GM21526 (cell line): ENCODE measurements around the gene CLCF1.
"Not testable (repeated sequence)": the region's sequence is repeated elsewhere in the genome, so short reads cannot be mapped to it uniquely, and the experiment has no call there.

Experiments
- ATAC-seq: cut with Tn5 transposase; IDR thresholded peaks from one replicate; pipeline ENCODE4 v1.9.1; 2021; ENCODE audit warnings: moderate library complexity; ENCODE audit not compliant: unreplicated experiment, low FRiP score

The CLCF1 gene

GRCh38 chr11:67409261-67409666 lies 35.9 kb upstream of the CLCF1 start:
- no peak for ATAC-seq

- no peak for ATAC-seq
Observed at GRCh38 chr11:67408437-67409200, 35.2 kb upstream of the CLCF1 start.

- no peak for ATAC-seq
Observed at GRCh38 chr11:67407688-67408163, 34.3 kb upstream of the CLCF1 start.

GRCh38 chr11:67406969-67407687 lies 33.7 kb upstream of the CLCF1 start:
- ATAC-seq: no peak

DNA sequence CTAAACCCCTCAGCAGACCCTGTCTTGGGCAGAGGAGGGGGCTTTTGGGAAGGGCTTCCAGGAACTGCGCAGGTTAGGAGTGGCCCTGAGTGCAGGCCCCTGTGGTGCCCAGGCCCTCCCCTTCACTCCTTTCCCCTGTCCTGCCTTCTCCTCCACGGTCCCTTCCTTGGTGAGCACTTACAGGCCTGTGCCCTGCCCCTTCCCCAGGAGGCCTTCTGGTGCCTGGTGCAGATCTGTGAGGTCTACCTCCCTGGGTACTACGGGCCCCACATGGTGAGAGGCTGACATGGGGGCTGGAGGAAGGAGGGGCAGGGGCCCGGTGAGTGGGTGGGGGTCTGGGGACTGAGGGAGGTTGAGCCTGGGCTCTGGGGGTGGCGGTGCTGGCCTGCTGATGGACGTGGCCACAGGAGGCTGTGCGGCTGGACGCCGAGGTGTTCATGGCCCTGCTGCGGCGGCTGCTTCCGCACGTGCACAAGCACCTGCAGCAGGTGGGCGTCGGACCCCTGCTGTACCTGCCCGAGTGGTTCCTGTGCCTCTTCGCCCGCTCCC lies 33.1 kb upstream of the CLCF1 start:
- ATAC-seq: no peak

DNA sequence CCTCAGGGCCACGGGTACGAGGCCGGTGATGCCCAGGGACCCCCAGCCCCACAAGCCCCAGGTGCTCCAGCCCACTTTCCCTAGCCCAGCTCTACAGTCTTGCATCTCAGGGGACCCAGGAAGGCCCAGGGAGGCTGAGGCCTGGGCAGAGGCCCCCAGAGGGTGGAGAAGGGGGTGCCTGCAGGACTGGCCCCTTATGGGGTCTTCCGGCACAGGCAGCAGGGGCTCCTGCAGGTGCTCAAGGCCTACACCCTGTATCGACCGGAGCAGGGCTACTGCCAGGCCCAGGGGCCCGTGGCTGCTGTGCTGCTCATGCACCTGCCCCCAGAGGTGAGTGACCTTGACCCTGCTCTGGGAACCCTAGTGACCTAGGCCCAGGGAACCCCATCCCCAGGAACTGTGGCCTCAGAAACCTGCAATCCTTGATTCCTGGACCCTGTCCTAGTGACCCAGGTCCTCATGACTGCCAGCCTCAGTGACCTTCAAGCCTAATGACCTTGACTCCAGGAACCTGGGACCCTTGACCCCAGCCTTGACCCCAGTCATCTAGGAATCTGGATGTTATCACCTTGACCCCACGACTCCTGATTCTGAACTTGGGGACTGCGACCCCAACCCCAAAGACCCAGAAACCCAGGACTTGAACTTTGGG lies 32.4 kb upstream of the CLCF1 start:
- no peak for ATAC-seq

DNA sequence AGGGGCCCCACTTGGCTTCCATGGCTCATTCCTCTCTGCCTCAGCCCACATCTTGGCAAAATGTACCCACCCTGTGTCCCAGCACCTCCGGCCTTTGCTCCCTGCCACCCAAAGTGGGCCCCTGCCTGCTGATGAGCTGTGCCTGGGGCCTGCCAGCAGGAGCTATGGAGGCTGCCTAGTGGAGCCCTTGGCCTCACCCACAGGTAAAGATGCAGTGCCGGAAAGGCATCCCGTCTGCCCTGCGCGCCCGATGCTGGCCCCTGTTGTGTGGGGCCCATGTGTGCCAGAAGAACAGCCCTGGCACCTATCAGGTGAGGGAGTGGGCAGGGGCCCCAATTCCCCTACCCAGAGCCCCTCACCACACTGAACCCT lies 31.8 kb upstream of the CLCF1 start:
- ATAC-seq: no peak

GRCh38 chr11:67404515-67405195 lies 31.3 kb upstream of the CLCF1 start:
- no peak for ATAC-seq

- not testable (repeated sequence) for ATAC-seq
Observed at GRCh38 chr11:67403085-67403484, 29.7 kb upstream of the CLCF1 start.

DNA sequence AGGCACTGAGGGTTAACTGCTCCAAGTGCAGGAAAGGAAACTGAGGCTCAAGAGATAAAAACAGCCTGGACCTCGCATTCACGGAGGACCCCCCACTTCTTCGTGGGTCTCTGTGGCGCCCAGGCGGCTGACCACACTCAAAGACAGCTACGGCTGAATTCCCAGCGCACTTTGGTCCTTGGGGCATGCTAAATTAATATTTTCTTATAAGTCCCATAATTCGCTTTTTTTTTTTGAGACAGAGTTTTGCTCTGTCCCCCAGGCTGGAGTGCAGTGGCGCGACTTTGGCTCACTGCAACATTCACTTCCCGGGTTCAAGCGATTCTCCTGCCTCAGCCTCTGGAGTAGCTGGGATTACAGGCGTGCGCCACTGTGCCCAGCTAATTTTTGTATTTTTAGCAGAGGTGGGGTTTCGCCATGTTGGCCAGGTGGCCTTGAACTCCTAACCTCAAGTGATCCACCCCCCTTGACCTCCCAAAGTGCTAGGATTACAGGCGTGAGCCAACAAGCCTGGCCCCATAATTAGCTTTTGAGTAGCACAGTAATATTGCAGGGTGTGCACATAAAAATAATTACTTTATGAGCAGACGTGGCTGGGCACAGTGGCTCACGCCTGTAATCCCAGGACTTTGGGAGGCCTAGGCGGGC lies 28.9 kb upstream of the CLCF1 start:
- not testable (repeated sequence) for ATAC-seq

GRCh38 chr11:67401495-67402191 lies 28.2 kb upstream of the CLCF1 start, which contains the start of gene PPP1CA:
Gene PPP1CA (minus strand): TSS chr11:67401858. CDS start chr11:67401782, 76 bp downstream.
- peak; percentile 35 for ATAC-seq

DNA sequence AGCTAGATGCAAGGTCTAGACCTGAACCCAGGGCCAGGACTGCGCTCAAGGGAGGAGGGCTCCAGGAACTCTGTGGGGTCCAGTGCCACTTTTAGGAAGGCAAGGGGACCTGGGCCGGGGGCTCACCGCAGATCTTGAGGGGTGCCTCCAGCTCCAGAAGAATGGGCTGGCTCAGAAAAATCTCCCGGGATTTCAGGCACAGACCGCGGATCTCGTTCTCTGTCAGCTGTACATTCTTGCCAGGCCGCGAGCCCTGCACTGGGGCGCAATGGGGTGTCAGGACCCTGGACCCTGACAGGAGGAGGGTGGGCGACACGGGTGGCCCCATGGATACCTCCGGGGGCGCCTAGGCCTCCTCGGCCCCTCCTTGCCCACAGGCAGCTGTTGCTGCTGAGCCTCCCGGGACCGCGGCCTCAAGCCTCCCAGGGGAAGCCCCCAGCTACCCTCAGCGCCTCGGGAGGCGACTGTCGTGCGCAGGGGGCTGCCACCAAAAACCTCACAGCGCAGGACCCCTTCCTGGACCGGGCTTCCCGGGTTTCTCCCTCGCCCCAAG lies 27.6 kb upstream of the CLCF1 start:
- ATAC-seq: no peak

GRCh38 chr11:67400251-67400941 lies 27.0 kb upstream of the CLCF1 start:
- no peak for ATAC-seq

DNA sequence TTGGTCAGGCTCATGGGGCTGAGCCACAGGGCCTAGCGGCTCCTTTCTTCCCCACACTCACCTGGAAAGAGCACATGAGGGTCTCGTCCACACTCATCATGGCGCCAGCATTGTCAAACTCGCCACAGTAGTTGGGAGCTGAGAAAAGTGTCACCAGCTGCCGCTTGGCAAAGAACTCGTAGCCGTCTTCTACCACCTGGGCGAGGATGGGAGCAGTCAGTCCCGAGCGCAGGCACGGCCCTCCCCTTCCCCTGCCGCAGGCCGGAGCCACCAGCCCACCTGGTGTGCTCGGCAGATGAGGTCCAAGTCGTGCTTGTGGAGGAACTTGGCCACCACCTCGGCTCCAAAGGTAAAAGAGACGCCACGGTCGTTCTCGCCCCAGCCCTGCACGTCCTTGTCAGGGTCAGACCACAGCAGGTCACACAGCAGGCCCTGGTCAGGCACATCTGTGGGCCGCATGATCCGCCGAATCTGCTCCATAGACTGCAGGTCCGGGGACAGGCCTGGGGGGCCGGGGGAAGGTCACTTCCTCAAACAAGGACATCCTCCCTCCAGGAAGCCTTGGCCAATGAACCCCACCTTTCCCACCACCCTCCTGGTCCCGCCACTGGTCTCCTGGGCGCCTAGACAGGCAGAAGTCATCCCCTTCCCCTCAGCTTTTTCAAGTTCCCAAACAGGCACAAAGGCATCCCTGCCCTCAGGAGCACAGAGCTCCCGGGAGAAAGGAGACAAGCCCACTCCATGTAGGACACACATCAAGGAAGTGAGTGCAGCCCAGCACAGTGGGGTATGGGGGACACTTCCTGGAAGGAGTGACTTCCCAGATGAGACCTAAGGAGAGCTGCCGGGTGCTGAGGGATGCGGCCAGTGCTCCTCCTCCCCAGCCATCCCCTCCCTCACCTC lies 25.5 kb upstream of the CLCF1 start:
- ATAC-seq: no peak

DNA sequence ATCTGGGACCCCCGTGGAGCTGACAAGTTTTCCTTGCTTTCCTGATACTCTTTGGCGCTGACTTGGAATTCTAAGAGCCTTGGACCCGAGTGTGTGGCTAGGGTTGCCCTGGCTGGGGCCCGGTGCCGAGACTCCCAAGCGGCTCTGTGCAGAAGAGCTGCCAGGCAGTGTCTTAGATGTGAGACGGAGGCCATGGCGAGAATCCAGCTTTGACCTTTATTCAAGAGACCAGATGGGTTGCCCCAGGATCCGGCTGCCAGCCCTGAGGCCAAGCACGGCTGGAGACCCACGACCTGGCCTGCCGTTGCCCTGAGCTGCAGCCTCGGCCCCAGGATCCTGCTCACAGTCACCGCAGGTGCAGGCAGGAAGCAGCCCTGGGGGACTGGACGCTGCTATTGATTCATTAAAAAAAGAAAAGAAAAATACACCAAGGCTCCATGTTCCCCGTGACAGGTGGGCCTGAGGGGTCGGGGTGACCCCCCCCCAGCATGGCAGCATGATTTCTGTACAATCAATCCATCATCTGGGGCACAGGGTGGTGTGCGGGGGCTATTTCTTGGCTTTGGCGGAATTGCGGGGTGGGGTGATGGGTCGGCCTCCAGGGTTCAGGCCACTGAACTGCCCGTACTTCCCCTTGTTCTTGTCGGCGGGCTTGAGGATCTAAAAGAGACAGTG lies 24.7 kb upstream of the CLCF1 start:
- no peak for ATAC-seq

DNA sequence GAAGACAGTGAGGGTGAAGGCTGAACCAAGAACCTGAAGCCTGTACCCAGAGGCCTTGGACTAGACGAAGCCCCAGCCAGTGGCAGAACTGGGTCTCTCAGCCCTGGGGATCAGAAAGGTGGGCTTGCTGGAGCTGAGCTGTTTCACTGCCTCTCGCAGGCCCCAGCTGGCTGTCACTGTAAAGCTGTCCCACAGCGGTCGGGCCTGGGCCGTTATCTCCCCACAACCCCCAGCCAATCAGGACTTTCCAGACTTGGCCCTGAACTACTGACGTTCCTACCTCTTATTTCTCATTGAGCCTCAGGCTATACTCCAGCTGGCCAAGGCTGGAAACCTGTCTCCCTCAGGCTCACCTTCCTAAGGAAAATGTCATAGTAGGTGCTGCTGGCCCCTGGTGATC lies 24.1 kb upstream of the CLCF1 start:
- no peak for ATAC-seq
